ENCODE data around the gene CHST13.

CHST13 gene

DNA sequence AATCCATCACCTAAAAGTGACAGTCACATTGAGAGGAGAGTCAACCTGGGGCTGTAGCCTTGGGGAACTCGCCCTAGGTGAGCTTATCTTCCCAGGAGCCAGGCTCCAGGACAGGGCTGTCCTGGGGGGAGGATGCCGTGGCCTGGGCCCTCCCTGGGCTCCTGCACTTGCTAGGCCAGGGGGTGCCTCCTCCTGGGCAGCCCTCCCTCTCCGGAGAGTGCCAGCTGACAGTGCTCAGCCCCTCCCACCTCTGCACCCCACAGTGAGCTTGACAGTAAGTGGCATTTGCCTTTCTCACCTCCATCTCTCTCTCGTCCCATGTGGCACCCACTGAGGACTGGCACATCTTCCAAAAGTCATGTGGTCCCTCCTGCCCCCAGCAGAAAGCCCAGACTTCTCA is 25.5 kb upstream of the CHST13 start:
- H3K9ac ChIP-seq (ENCODE audit: low read depth, low read length): no peak overlapping the region
- no peaks in the 10 kb centered on the region for H3K36me3 ChIP-seq (ENCODE audit: control insufficient read depth, insufficient read depth, low read length)
- H3K4me1 ChIP-seq (ENCODE audit: control insufficient read depth, insufficient read depth, low read length): 0 out of 2 replicates have a peak, but pooled peaks cover 3% of the 10 kb centered on the region
- H3K27ac ChIP-seq (ENCODE audit: low read depth, low read length): no peak overlapping the region
- no peaks in the 10 kb centered on the region for H3K27me3 ChIP-seq (ENCODE audit: control insufficient read depth, insufficient read depth, low read length)
- H3K9me3 ChIP-seq (ENCODE audit: control insufficient read depth, insufficient read depth, low read length): no peaks in the 10 kb centered on the region
- no peak overlapping the region for H3K4me3 ChIP-seq (ENCODE audit: low read depth, low read length)

DNA sequence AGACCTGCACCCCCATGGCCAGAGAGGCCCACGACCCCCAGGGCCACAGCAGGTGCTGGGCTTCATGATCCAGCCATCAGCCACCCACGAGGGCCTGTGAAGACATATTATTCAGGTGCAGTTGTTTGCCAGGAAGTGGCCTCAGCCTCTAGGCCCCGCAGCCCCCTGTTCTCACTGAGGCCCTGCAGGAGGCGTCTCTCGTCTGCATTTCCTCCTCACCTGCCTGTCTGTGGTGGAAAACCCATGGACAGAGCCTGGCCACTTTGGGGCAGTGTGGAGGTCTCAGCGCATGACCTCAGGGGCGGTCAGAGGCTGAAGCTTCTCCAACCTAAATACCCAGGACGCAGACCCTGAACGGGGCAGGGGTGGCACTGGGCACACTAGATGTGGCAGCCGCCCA is 25.0 kb upstream of the CHST13 start:
- Histone ChIP-seq H3K27ac (ENCODE audit: low read depth, low read length) (no peak overlapping the region), H3K36me3 (ENCODE audit: control insufficient read depth, insufficient read depth, low read length) (no peaks in the 10 kb centered on the region), H3K27me3 (ENCODE audit: control insufficient read depth, insufficient read depth, low read length) (no peaks in the 10 kb centered on the region), H3K4me1 (ENCODE audit: control insufficient read depth, insufficient read depth, low read length) (0 out of 2 replicates have a peak, but pooled peaks cover 3% of the 10 kb centered on the region), H3K9me3 (ENCODE audit: control insufficient read depth, insufficient read depth, low read length) (no peaks in the 10 kb centered on the region), H3K9ac (ENCODE audit: low read depth, low read length) (no peak overlapping the region), H3K4me3 (ENCODE audit: low read depth, low read length) (no peak overlapping the region)

DNA sequence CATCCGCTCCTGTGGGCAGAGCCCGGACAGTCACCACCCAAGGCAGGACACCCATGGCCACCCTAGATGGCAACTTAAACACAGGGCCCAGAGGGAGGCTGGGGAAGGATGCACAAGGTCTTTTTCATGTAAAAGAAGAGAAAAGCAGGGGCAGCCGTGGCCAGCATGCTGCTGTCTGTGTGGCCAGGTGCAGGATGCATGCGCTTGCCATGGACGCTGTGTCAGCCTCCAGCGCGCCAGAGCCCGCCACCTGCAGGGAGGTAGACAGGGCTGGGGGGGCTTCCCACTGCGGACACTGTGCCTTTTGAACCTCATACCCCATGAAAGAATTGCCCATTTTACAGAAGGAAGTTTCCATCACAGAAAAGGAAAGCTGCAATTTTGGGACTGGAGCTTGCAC is 24.6 kb upstream of the CHST13 start:
- Histone ChIP-seq H3K9ac (ENCODE audit: low read depth, low read length) (no peak overlapping the region), H3K36me3 (ENCODE audit: control insufficient read depth, insufficient read depth, low read length) (no peaks in the 10 kb centered on the region), H3K27me3 (ENCODE audit: control insufficient read depth, insufficient read depth, low read length) (no peaks in the 10 kb centered on the region), H3K9me3 (ENCODE audit: control insufficient read depth, insufficient read depth, low read length) (no peaks in the 10 kb centered on the region), H3K4me1 (ENCODE audit: control insufficient read depth, insufficient read depth, low read length) (0 out of 2 replicates have a peak, but pooled peaks cover 3% of the 10 kb centered on the region), H3K4me3 (ENCODE audit: low read depth, low read length) (no peak overlapping the region), H3K27ac (ENCODE audit: low read depth, low read length) (no peak overlapping the region)

DNA sequence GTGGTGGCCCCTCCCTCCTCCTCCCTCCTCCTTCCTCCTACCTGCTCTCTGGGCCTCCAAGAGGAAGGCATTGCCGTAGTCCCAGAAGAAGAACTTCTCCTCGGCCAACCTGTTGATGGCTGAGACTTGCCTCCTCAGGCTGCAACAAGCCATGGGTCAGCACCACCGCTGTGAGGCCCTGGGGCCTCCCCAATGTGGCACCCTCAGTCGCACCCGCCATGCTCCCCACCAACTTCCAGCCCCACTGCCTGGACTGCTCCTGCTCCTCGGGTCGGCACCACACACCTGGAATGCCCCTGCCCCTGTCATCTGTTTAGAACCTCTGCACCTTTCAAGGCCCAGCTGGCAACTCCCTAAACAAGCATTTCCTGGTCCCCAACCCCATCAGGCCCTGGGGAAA is 23.9 kb upstream of the CHST13 start:
- Histone ChIP-seq H3K9ac (ENCODE audit: low read depth, low read length) (no peak overlapping the region), H3K4me1 (ENCODE audit: control insufficient read depth, insufficient read depth, low read length) (0 out of 2 replicates have a peak, but pooled peaks cover 3% of the 10 kb centered on the region), H3K4me3 (ENCODE audit: low read depth, low read length) (no peak overlapping the region), H3K36me3 (ENCODE audit: control insufficient read depth, insufficient read depth, low read length) (no peaks in the 10 kb centered on the region), H3K27me3 (ENCODE audit: control insufficient read depth, insufficient read depth, low read length) (no peaks in the 10 kb centered on the region), H3K27ac (ENCODE audit: low read depth, low read length) (no peak overlapping the region), H3K9me3 (ENCODE audit: control insufficient read depth, insufficient read depth, low read length) (no peaks in the 10 kb centered on the region)

- H3K9ac ChIP-seq (ENCODE audit: low read depth, low read length): no peak overlapping the region
- H3K36me3 ChIP-seq (ENCODE audit: control insufficient read depth, insufficient read depth, low read length): no peaks in the 10 kb centered on the region
- H3K4me3 ChIP-seq (ENCODE audit: low read depth, low read length): no peak overlapping the region
- H3K9me3 ChIP-seq (ENCODE audit: control insufficient read depth, insufficient read depth, low read length): no peaks in the 10 kb centered on the region
- 0 out of 2 replicates have a peak, but pooled peaks cover 3% of the 10 kb centered on the region for H3K4me1 ChIP-seq (ENCODE audit: control insufficient read depth, insufficient read depth, low read length)
- H3K27me3 ChIP-seq (ENCODE audit: control insufficient read depth, insufficient read depth, low read length): no peaks in the 10 kb centered on the region
- no peak overlapping the region for H3K27ac ChIP-seq (ENCODE audit: low read depth, low read length)
Measured at GRCh38 chr3:126501054-126501453, 22.9 kb upstream of the CHST13 start.

- Histone ChIP-seq H3K36me3 (ENCODE audit: control insufficient read depth, insufficient read depth, low read length) (no peaks in the 10 kb centered on the region), H3K27me3 (ENCODE audit: control insufficient read depth, insufficient read depth, low read length) (peaks cover 3% of the 10 kb centered on the region; the same call in 1 of the 2 replicates), H3K4me1 (ENCODE audit: control insufficient read depth, insufficient read depth, low read length) (0 out of 2 replicates have a peak, but pooled peaks cover 3% of the 10 kb centered on the region), H3K27ac (ENCODE audit: low read depth, low read length) (no peak overlapping the region), H3K4me3 (ENCODE audit: low read depth, low read length) (no peak overlapping the region), H3K9me3 (ENCODE audit: control insufficient read depth, insufficient read depth, low read length) (no peaks in the 10 kb centered on the region), H3K9ac (ENCODE audit: low read depth, low read length) (no peak overlapping the region)
Measured at GRCh38 chr3:126501736-126502135, 22.2 kb upstream of the CHST13 start.

DNA sequence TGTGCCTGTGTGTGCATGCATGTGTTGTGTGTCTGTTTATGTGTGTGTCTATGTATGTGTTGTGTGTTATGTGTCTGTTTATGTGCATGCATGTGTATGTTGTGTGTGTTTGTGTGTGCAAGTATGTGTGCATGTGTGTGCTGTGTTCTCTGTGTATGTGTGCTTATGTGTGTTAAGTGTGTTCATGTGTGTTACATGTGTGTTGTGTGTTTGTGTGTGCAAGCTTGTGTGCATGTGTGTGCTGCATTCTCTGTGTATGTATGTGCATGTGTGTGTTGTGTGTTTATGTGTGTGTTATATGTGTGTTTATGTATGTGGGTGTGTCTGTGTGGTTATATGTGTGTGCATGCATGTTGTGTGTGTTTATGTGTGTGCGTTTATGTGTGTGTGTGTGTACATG is 21.3 kb upstream of the CHST13 start:
- Histone ChIP-seq H3K4me3 (ENCODE audit: low read depth, low read length) (no peak overlapping the region), H3K27me3 (ENCODE audit: control insufficient read depth, insufficient read depth, low read length) (peaks cover 3% of the 10 kb centered on the region; the same call in 1 of the 2 replicates), H3K9me3 (ENCODE audit: control insufficient read depth, insufficient read depth, low read length) (no peaks in the 10 kb centered on the region), H3K36me3 (ENCODE audit: control insufficient read depth, insufficient read depth, low read length) (no peaks in the 10 kb centered on the region), H3K4me1 (ENCODE audit: control insufficient read depth, insufficient read depth, low read length) (0 out of 2 replicates have a peak, but pooled peaks cover 3% of the 10 kb centered on the region), H3K27ac (ENCODE audit: low read depth, low read length) (no peak overlapping the region), H3K9ac (ENCODE audit: low read depth, low read length) (no peak overlapping the region)

DNA sequence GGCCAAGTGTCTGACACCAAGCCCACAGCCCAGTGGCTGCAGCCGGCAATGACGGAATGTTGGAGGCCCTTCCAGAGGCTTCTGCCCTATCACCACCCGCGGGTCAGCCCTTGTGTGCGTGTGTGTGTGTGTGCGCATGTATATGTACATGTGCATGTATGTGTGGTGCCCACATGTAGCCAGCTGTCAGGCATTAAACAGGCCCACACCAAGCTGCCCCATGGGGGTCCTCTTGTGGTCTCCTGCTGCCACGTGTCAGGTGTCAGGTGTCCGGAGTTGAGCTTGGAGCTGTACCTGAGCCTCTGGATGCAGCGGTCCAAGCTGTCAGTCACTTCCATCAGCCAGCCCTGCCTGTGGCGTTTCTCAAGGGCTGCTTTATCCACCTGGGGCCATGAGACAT is 20.3 kb upstream of the CHST13 start:
- Histone ChIP-seq H3K27ac (ENCODE audit: low read depth, low read length) (no peak overlapping the region), H3K36me3 (ENCODE audit: control insufficient read depth, insufficient read depth, low read length) (no peaks in the 10 kb centered on the region), H3K9ac (ENCODE audit: low read depth, low read length) (no peak overlapping the region), H3K4me3 (ENCODE audit: low read depth, low read length) (no peak overlapping the region), H3K9me3 (ENCODE audit: control insufficient read depth, insufficient read depth, low read length) (no peaks in the 10 kb centered on the region), H3K4me1 (ENCODE audit: control insufficient read depth, insufficient read depth, low read length) (0 out of 2 replicates have a peak, but pooled peaks cover 3% of the 10 kb centered on the region), H3K27me3 (ENCODE audit: control insufficient read depth, insufficient read depth, low read length) (peaks cover 3% of the 10 kb centered on the region; the same call in 1 of the 2 replicates)

GRCh38 chr3:126507886-126508285 is 16.1 kb upstream of the CHST13 start:
- no peak overlapping the region for H3K9ac ChIP-seq (ENCODE audit: low read depth, low read length)
- no peak overlapping the region for H3K27ac ChIP-seq (ENCODE audit: low read depth, low read length)
- H3K36me3 ChIP-seq (ENCODE audit: control insufficient read depth, insufficient read depth, low read length): no peaks in the 10 kb centered on the region
- H3K4me1 ChIP-seq (ENCODE audit: control insufficient read depth, insufficient read depth, low read length): no peaks in the 10 kb centered on the region
- H3K9me3 ChIP-seq (ENCODE audit: control insufficient read depth, insufficient read depth, low read length): no peaks in the 10 kb centered on the region
- H3K27me3 ChIP-seq (ENCODE audit: control insufficient read depth, insufficient read depth, low read length): peaks cover 3% of the 10 kb centered on the region; the same call in 1 of the 2 replicates
- no peak overlapping the region for H3K4me3 ChIP-seq (ENCODE audit: low read depth, low read length)

DNA sequence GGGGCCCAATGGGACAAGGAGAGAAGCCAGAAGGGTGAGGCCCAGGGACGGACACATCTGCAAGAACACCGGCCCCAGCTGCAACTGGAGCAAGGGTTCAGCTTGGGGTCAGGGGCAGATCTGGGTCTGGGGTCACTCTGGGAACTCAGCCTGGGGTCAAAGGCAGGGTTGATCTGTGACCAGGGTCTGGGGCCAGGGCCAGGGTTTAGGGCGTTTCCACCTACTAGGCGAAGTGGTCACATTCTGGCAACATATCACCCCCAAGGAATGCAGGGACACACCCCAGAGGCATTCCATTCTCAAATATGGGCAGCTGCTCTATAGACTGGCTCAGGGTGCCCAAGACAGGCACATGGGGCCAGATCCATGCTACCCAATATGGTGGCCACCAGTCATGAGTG is 15.4 kb upstream of the CHST13 start:
- H3K9ac ChIP-seq (ENCODE audit: low read depth, low read length): no peak overlapping the region
- H3K27ac ChIP-seq (ENCODE audit: low read depth, low read length): no peak overlapping the region
- H3K4me1 ChIP-seq (ENCODE audit: control insufficient read depth, insufficient read depth, low read length): no peaks in the 10 kb centered on the region
- no peaks in the 10 kb centered on the region for H3K36me3 ChIP-seq (ENCODE audit: control insufficient read depth, insufficient read depth, low read length)
- H3K4me3 ChIP-seq (ENCODE audit: low read depth, low read length): no peak overlapping the region
- peaks cover 3% of the 10 kb centered on the region; the same call in 1 of the 2 replicates for H3K27me3 ChIP-seq (ENCODE audit: control insufficient read depth, insufficient read depth, low read length)
- H3K9me3 ChIP-seq (ENCODE audit: control insufficient read depth, insufficient read depth, low read length): no peaks in the 10 kb centered on the region

- H3K4me1 ChIP-seq (ENCODE audit: control insufficient read depth, insufficient read depth, low read length): no peaks in the 10 kb centered on the region
- H3K27ac ChIP-seq (ENCODE audit: low read depth, low read length): no peak overlapping the region
- H3K9ac ChIP-seq (ENCODE audit: low read depth, low read length): no peak overlapping the region
- H3K4me3 ChIP-seq (ENCODE audit: low read depth, low read length): no peak overlapping the region
- peaks cover 3% of the 10 kb centered on the region; the same call in 1 of the 2 replicates for H3K27me3 ChIP-seq (ENCODE audit: control insufficient read depth, insufficient read depth, low read length)
- H3K36me3 ChIP-seq (ENCODE audit: control insufficient read depth, insufficient read depth, low read length): no peaks in the 10 kb centered on the region
- no peaks in the 10 kb centered on the region for H3K9me3 ChIP-seq (ENCODE audit: control insufficient read depth, insufficient read depth, low read length)
Measured at GRCh38 chr3:126509597-126510307, 14.2 kb upstream of the CHST13 start.

All from HUES48 (cell line).